ENCODE measurements around the gene ORAI1.
"Not testable (repeated sequence)": the region's sequence is repeated elsewhere in the genome, so short reads cannot be mapped to it uniquely, and the experiment has no call there.

Gene ORAI1

GRCh38 chr12:121641343-121641630 is 15.0 kb downstream of the ORAI1 start:
- no peak for DNase-seq (ENCODE audit: extremely low read depth in 1 of 2, low read depth in 1 of 2)

- no peak for DNase-seq (ENCODE audit: extremely low read depth in 1 of 2, low read depth in 1 of 2)
These were observed 22.2 kb downstream of the ORAI1 start for GRCh38 chr12:121648458-121649028.

GRCh38 chr12:121649322-121649721 is 23.0 kb downstream of the ORAI1 start:
- DNase-seq (ENCODE audit: extremely low read depth in 1 of 2, low read depth in 1 of 2) = no peak

- DNase-seq (ENCODE audit: extremely low read depth in 1 of 2, low read depth in 1 of 2) = no peak
These were observed 23.6 kb downstream of the ORAI1 start for GRCh38 chr12:121649819-121650353.

GRCh38 chr12:121651320-121651719 is 25.0 kb downstream of the ORAI1 start:
- no peak for DNase-seq (ENCODE audit: extremely low read depth in 1 of 2, low read depth in 1 of 2)

- no peak for DNase-seq (ENCODE audit: extremely low read depth in 1 of 2, low read depth in 1 of 2)
These were observed 26.6 kb downstream of the ORAI1 start for GRCh38 chr12:121652767-121653497.

- no peak for DNase-seq (ENCODE audit: extremely low read depth in 1 of 2, low read depth in 1 of 2)
These were observed 27.7 kb downstream of the ORAI1 start for GRCh38 chr12:121653999-121654398.

GRCh38 chr12:121656122-121656521 is 29.8 kb downstream of the ORAI1 start:
- DNase-seq (ENCODE audit: extremely low read depth in 1 of 2, low read depth in 1 of 2) = no peak

- peak in 1 of 2 donors; percentile 42 for DNase-seq (ENCODE audit: extremely low read depth in 1 of 2, low read depth in 1 of 2)
These were observed 31.1 kb downstream of the ORAI1 start for GRCh38 chr12:121657305-121658008.

- DNase-seq (ENCODE audit: extremely low read depth in 1 of 2, low read depth in 1 of 2) = not testable (repeated sequence)
These were observed 35.2 kb downstream of the ORAI1 start for GRCh38 chr12:121661353-121662105.

- no peak for DNase-seq (ENCODE audit: extremely low read depth in 1 of 2, low read depth in 1 of 2)
These were observed 37.2 kb downstream of the ORAI1 start for GRCh38 chr12:121663610-121663929.

GRCh38 chr12:121666829-121667228 is 40.5 kb downstream of the ORAI1 start:
- not testable (repeated sequence) for DNase-seq (ENCODE audit: extremely low read depth in 1 of 2, low read depth in 1 of 2)

- peak in 1 of 2 donors; percentile 38 for DNase-seq (ENCODE audit: extremely low read depth in 1 of 2, low read depth in 1 of 2)
These were observed 42.6 kb downstream of the ORAI1 start for GRCh38 chr12:121668750-121669520.

- no peak for DNase-seq (ENCODE audit: extremely low read depth in 1 of 2, low read depth in 1 of 2)
These were observed 43.2 kb downstream of the ORAI1 start, which contains the start of gene MORN3 for GRCh38 chr12:121669521-121669900. Gene MORN3 (minus strand): TSS chr12:121669654. CDS start chr12:121669483, 171 bp downstream.

- DNase-seq (ENCODE audit: extremely low read depth in 1 of 2, low read depth in 1 of 2) = no peak
These were observed 46.7 kb downstream of the ORAI1 start for GRCh38 chr12:121673013-121673511.

- DNase-seq (ENCODE audit: extremely low read depth in 1 of 2, low read depth in 1 of 2) = no peak
These were observed 49.9 kb downstream of the ORAI1 start for GRCh38 chr12:121676190-121676589.

GRCh38 chr12:121678305-121678704 is 52.0 kb downstream of the ORAI1 start:
- no peak for DNase-seq (ENCODE audit: extremely low read depth in 1 of 2, low read depth in 1 of 2)

GRCh38 chr12:121678716-121679300 is 52.5 kb downstream of the ORAI1 start:
- no peak for DNase-seq (ENCODE audit: extremely low read depth in 1 of 2, low read depth in 1 of 2)

GRCh38 chr12:121679661-121680197 is 53.4 kb downstream of the ORAI1 start:
- not testable (repeated sequence) for DNase-seq (ENCODE audit: extremely low read depth in 1 of 2, low read depth in 1 of 2)

- no peak for DNase-seq (ENCODE audit: extremely low read depth in 1 of 2, low read depth in 1 of 2)
These were observed 62.6 kb downstream of the ORAI1 start for GRCh38 chr12:121688966-121689365.

Data from stimulated activated CD8-positive, alpha-beta memory T cell treated with anti-CD3 and anti-CD28 coated beads, Interleukin-7, amount 100 ng/mL, for 48 hours (primary cell).